Activated CD8-positive, alpha-beta memory T cell treated with anti-CD3 and anti-CD28 coated beads, Interleukin-2, amount 50 U/mL, for 1 hour (primary cell): ENCODE results near the gene RFFL.

ENCODE experiments used
- DNase-seq: peaks from one replicate; pipeline ENCODE4 v3.0.0-alpha.2; 2020; ENCODE audit errors: extremely low read depth

Gene RFFL

DNA sequence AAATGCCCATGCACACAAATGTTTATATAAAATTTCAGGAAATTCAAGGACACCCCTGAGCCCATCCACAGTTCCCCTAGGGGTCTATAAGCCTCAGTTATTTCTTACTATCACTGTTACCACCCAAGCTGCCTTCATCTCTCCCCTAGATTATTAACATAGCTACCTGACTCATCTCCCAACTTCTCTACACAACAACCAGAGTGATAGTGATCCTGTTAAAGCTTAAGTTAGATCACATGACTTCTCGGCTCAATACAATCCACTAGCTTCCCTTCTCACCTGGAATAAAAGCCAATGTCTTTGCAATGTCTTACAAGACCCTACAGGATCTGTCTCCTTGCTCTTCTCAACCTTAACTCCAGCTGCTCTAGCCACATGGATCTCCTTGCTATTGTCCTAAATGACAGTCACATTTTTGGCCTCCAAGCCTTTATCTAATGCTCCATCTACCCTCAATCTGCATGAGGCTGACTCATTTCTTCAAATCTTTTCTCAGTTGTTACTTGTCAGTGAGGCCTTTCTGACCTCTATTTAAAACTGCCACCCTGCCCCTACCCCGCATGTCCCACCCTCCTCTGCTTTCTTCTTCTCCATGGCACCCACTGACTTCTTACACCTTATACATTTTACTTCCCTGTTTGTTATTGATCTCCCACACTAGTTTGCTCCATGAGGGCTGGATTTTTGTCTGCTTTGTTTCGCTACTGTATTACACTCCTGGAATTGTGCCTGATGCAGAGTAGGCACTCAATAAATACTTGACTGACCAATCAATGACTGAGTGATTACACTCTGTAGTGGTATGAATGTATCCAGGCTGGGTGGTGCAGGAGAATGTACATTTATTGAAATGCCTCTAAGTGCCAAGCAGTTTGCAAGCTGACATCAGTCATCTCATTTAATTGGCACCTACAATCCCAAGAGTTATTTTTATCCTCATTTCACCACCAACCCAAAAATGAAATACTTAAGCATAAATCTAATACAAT, 88.4 kb downstream of the RFFL start:
- DNase-seq: no peak

DNA sequence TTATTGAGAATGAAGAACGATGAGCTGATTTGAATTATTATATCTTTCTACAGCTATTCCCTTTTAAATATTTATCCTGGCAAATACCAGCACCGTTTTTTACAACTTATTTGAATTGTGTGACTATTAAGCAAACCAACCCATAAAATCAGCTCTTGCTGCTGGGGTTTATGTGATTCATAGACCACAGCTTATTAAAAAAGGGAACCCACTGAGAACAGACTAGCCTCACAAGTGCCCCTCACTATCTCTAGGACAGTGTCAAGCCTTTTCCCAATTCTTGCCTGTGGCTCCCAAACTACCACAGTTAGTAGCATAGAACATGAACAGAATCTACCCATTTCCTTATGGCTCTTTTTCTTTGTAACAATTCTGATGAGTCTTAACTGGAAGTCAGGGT, 89.3 kb downstream of the RFFL start:
- DNase-seq: no peak

DNA sequence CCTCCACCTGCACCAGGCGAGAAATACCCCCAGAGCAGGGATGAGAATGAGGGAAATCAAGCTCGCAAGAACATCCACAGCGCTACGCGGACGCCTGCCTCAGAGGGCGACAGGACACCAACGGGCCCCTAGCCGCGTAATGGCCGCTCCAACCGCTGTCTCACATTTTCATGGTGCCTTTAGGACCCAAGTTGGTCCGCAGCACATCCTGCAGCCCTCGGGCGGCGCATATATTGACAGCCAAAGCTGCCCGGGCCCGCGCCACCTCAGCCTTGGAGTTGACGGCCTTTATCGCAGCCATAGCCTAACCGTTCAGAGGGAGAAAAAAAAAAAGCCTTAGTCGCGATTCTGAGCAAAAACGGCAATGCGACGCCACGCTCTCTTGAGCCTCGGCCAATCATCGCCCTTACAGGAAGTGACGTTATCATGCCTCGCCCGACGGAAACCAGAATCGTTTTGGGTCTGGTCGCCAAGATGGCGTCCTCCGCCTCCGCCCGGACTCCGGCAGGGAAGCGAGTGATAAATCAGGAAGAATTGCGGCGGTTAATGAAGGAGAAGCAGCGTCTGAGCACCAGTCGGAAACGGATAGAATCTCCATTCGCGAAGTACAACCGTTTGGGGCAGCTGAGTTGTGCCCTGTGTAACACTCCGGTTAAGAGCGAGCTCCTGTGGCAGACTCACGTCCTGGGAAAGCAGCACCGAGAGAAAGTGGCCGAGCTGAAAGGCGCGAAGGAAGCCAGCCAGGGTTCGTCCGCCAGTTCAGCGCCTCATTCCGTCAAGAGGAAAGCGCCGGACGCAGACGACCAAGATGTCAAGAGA, 102.2 kb downstream of the RFFL start, which contains the start of the genes CCT6B and ZNF830:
TSS of gene CCT6B (minus strand) at position 368 of the 819 bp plus-strand sequence. CDS start at position 301, 67 bp downstream.
TSS of gene ZNF830 (plus strand) at position 448 of the 819 bp plus-strand sequence. CDS start at position 475, 27 bp downstream.
- DNase-seq: peak; percentile 80

DNA sequence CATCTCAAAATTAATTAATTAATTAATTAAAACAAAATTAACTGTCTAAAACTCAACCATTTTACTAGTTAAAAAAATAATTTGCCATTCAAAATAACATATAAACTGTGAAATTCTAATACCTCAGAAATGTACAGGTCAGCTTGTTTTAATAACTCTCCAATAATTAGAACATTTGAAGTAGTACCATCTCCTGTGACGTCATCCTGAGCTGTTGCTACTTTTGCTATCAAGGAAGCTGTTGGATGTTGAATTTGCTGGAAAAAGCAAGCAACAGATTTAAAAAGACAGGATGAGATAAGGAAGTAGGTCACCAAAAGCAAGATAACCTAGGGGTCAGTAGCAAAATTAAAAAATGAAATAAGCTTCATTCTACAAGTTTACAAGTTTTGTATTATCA, 105.1 kb downstream of the RFFL start:
- DNase-seq: no peak
